ENCODE results near the gene WDR33. TPM values are rescaled to one million over a fixed set of nuclear protein-coding genes. Genes with fewer than 3 reads are reported as not detected.

The WDR33 gene
- total and polyA plus RNA-seq, 2 of the 13 experiments (the other 11 are each of a cell fraction or from before 2014, with no cell fraction given): 54.9 to 78.2 TPM

DNA sequence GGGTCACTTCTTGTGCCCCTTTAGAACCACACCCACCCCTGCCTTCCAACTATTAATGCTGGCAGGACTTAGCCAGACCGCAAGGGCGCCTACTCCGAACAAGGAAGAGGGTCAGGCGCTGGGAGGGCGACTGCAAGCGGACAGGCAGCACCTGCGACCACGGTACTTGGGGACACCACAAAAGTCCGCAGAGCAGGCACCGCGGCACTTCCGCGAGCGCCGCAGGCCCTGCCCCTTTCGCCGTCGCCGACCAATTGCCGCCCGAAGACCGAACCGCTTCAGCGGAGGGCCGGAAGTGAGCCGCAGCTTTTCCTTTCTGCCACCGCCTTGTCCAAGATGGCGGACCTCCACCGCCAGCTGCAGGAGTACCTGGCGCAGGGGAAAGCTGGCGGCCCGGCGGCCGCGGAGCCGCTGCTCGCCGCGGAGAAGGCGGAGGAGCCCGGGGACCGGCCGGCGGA, 109.7 kb downstream of the WDR33 start, which contains the start of gene SFT2D3 (continued):
- peak; percentile 44; the same call in 1 of the 2 replicates for TF ChIP-seq STAT6 (CRISPR knock-in tag; IDR thresholded peaks at IDR 0.05; ENCODE audit: borderline replicate concordance)
- TF ChIP-seq, protein P1, sequence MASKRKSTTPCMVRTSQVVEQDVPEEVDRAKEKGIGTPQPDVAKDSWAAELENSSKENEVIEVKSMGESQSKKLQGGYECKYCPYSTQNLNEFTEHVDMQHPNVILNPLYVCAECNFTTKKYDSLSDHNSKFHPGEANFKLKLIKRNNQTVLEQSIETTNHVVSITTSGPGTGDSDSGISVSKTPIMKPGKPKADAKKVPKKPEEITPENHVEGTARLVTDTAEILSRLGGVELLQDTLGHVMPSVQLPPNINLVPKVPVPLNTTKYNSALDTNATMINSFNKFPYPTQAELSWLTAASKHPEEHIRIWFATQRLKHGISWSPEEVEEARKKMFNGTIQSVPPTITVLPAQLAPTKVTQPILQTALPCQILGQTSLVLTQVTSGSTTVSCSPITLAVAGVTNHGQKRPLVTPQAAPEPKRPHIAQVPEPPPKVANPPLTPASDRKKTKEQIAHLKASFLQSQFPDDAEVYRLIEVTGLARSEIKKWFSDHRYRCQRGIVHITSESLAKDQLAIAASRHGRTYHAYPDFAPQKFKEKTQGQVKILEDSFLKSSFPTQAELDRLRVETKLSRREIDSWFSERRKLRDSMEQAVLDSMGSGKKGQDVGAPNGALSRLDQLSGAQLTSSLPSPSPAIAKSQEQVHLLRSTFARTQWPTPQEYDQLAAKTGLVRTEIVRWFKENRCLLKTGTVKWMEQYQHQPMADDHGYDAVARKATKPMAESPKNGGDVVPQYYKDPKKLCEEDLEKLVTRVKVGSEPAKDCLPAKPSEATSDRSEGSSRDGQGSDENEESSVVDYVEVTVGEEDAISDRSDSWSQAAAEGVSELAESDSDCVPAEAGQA (IDR thresholded peaks at IDR 0.05; ENCODE audit: low read depth): peak; percentile 85
- TF ChIP-seq, protein P1 (CRISPR knock-in tag; IDR thresholded peaks at IDR 0.05; ENCODE audit: borderline replicate concordance): no peak
- TF ChIP-seq MIER3 (CRISPR knock-in tag; IDR thresholded peaks at IDR 0.05; ENCODE audit: borderline replicate concordance): peak; percentile 67; the same call in 1 of the 2 replicates
- TF ChIP-seq ZNF230 (CRISPR knock-in tag; IDR thresholded peaks at IDR 0.05): peak; percentile 69; the same call in 1 of the 2 replicates
- TF ChIP-seq SOX13 (IDR thresholded peaks at IDR 0.05): no peak
- TF ChIP-seq SOX13 (CRISPR knock-in tag; conservative IDR thresholded peaks at IDR 0.05 in 1 of 2, IDR thresholded peaks at IDR 0.05 in 1 of 2): peak in 1 of 2 experiments; percentile 50; a peak in 2 of 4 replicates
- peak; percentile 86; the same call in 1 of the 2 replicates for TF ChIP-seq ZC3H13 (CRISPR knock-in tag; IDR thresholded peaks at IDR 0.05)
- TF ChIP-seq, protein P2, sequence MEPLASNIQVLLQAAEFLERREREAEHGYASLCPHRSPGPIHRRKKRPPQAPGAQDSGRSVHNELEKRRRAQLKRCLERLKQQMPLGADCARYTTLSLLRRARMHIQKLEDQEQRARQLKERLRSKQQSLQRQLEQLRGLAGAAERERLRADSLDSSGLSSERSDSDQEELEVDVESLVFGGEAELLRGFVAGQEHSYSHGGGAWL (CRISPR knock-in tag; IDR thresholded peaks at IDR 0.05): peak; percentile 68; the same call in 1 of the 2 replicates
- peak; percentile 85 for TF ChIP-seq RBM22 (optimal IDR thresholded peaks at IDR 0.05; ENCODE audit: low read length)
- TF ChIP-seq, protein P3, sequence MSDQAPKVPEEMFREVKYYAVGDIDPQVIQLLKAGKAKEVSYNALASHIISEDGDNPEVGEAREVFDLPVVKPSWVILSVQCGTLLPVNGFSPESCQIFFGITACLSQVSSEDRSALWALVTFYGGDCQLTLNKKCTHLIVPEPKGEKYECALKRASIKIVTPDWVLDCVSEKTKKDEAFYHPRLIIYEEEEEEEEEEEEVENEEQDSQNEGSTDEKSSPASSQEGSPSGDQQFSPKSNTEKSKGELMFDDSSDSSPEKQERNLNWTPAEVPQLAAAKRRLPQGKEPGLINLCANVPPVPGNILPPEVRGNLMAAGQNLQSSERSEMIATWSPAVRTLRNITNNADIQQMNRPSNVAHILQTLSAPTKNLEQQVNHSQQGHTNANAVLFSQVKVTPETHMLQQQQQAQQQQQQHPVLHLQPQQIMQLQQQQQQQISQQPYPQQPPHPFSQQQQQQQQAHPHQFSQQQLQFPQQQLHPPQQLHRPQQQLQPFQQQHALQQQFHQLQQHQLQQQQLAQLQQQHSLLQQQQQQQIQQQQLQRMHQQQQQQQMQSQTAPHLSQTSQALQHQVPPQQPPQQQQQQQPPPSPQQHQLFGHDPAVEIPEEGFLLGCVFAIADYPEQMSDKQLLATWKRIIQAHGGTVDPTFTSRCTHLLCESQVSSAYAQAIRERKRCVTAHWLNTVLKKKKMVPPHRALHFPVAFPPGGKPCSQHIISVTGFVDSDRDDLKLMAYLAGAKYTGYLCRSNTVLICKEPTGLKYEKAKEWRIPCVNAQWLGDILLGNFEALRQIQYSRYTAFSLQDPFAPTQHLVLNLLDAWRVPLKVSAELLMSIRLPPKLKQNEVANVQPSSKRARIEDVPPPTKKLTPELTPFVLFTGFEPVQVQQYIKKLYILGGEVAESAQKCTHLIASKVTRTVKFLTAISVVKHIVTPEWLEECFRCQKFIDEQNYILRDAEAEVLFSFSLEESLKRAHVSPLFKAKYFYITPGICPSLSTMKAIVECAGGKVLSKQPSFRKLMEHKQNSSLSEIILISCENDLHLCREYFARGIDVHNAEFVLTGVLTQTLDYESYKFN (CRISPR knock-in tag; conservative IDR thresholded peaks at IDR 0.05): 0 out of 2 replicates have a peak, but pooled peaks have one; percentile 29
- TF ChIP-seq ZMYM3 (CRISPR knock-in tag; IDR thresholded peaks at IDR 0.05): no peak
- no peak for TF ChIP-seq ATF5 (CRISPR knock-in tag; IDR thresholded peaks at IDR 0.05; ENCODE audit: low read depth)
- TF ChIP-seq DRAP1 (CRISPR knock-in tag; IDR thresholded peaks at IDR 0.05): peak; percentile 100
- peak; percentile 48; the same call in 1 of the 2 replicates for TF ChIP-seq GATAD2A (CRISPR knock-in tag; IDR thresholded peaks at IDR 0.05)
- TF ChIP-seq PPARG (CRISPR knock-in tag; conservative IDR thresholded peaks at IDR 0.05): peak; percentile 30; the same call in 1 of the 2 replicates
